ENCODE measurements around the gene CREBBP. TPM values are rescaled to one million over a fixed set of nuclear protein-coding genes. Genes with fewer than 3 reads are reported as not detected.

CREBBP gene
- polyA plus RNA-seq, 2 of the 4 experiments (the other 2 are of a cell fraction) = 8.0 to 13.4 TPM

GRCh38 chr16:3737181-3737580 lies 143.3 kb downstream of the CREBBP start:
- POLR2A ChIA-PET = no interaction called here
- FAIRE-seq (no peak), DNase-seq (ENCODE audit: low read depth in 1 of 2, low spot score in 1 of 2) (no peak), ATAC-seq (no peak)
- Histone ChIP-seq H3K4me1 (no peaks in the 10 kb centered on the region), H3K4me3 (no peak overlapping the region), H3K9me3 (no peaks in the 10 kb centered on the region), H3K4me2 (no peak overlapping the region), H3K27ac (no peak overlapping the region)
- 91% methylated on average over 8 of the region's 8 CpGs for WGBS (ENCODE audit: missing lambda C conversion rate)
- CTCF ChIA-PET = no interaction called here
- no peak for TF ChIP-seq ZNF302 (CRISPR knock-in tag; IDR thresholded peaks at IDR 0.05)
- TF ChIP-seq SREBF2 (IDR thresholded peaks at IDR 0.05) = no peak
- TF ChIP-seq ZSCAN20 (CRISPR knock-in tag; IDR thresholded peaks at IDR 0.05) = no peak
- no peak for TF ChIP-seq BCL3 (IDR thresholded peaks at IDR 0.05)
- no peak for TF ChIP-seq HES2 (IDR thresholded peaks at IDR 0.05)
- TF ChIP-seq ELK1 (IDR thresholded peaks at IDR 0.05; ENCODE audit: low read depth, low read length) = no peak
- no peak for TF ChIP-seq CTCF (IDR thresholded peaks at IDR 0.05)
- TF ChIP-seq HOXB5 (CRISPR knock-in tag; IDR thresholded peaks at IDR 0.05) = no peak
- TF ChIP-seq NFE2L2 (conservative IDR thresholded peaks at IDR 0.05; ENCODE audit: low read length) = no peak
- no peak for TF ChIP-seq GATA3 (IDR thresholded peaks at IDR 0.05; ENCODE audit: borderline replicate concordance)
- TF ChIP-seq CBX2 (IDR thresholded peaks at IDR 0.05; ENCODE audit: borderline replicate concordance, low read depth) = no peak
- TF ChIP-seq KDM1A (IDR thresholded peaks at IDR 0.05; ENCODE audit: low read depth) = no peak

GRCh38 chr16:3736116-3736515 lies 144.4 kb downstream of the CREBBP start:
- H3K4me1 ChIP-seq = no peaks in the 10 kb centered on the region
- no peak overlapping the region for H3K4me2 ChIP-seq
- ATAC-seq (no peak), DNase-seq (ENCODE audit: low read depth in 1 of 2, low spot score in 1 of 2) (no peak), FAIRE-seq (no peak)
- H3K4me3 ChIP-seq = no peak overlapping the region
- ChIA-PET POLR2A (no interaction called here), CTCF (no interaction called here)
- H3K27ac ChIP-seq = no peak overlapping the region
- TF ChIP-seq NPAS2 (CRISPR knock-in tag; IDR thresholded peaks at IDR 0.05; ENCODE audit: borderline replicate concordance) = no peak
- TF ChIP-seq MAFK (IDR thresholded peaks at IDR 0.05; ENCODE audit: partially characterized antibody) = no peak
- no peak for TF ChIP-seq ZSCAN20 (CRISPR knock-in tag; IDR thresholded peaks at IDR 0.05)
- TF ChIP-seq CHD4 (IDR thresholded peaks at IDR 0.05; ENCODE audit: borderline replicate concordance) = no peak
- WGBS (ENCODE audit: missing lambda C conversion rate) = 55% methylated on average over 1 of the region's 6 CpGs
- no peaks in the 10 kb centered on the region for H3K9me3 ChIP-seq

GRCh38 chr16:3735541-3735940 lies 145.0 kb downstream of the CREBBP start:
- no peaks in the 10 kb centered on the region for H3K9me3 ChIP-seq
- POLR2A ChIA-PET = no interaction called here
- H3K4me3 ChIP-seq = no peak overlapping the region
- H3K4me1 ChIP-seq = no peaks in the 10 kb centered on the region
- ATAC-seq (no peak), FAIRE-seq (no peak), DNase-seq (ENCODE audit: low read depth in 1 of 2, low spot score in 1 of 2) (no peak)
- H3K4me2 ChIP-seq = no peak overlapping the region
- CTCF ChIA-PET = interaction anchor here (1.1 kb wide), 1 partner anchor 12 kb away, joined by 3 read pairs; no protein-coding TSS in a partner anchor
- H3K27ac ChIP-seq = no peak overlapping the region
- no peak for TF ChIP-seq HOXB5 (CRISPR knock-in tag; IDR thresholded peaks at IDR 0.05)
- no peak for TF ChIP-seq MAX (IDR thresholded peaks at IDR 0.05)
- TF ChIP-seq JUN (IDR thresholded peaks at IDR 0.05) = no peak
- no peak for TF ChIP-seq EHMT2 (IDR thresholded peaks at IDR 0.05; ENCODE audit: low read depth)
- TF ChIP-seq SMC3 (IDR thresholded peaks at IDR 0.05) = no peak
- no peak for TF ChIP-seq CTCF (IDR thresholded peaks at IDR 0.05)
- TF ChIP-seq HOXA7 (CRISPR knock-in tag; IDR thresholded peaks at IDR 0.05) = no peak
- TF ChIP-seq NFE2L2 (conservative IDR thresholded peaks at IDR 0.05; ENCODE audit: low read length) = no peak
- no peak for TF ChIP-seq ELK1 (IDR thresholded peaks at IDR 0.05; ENCODE audit: low read depth, low read length)
- no peak for TF ChIP-seq JUNB (IDR thresholded peaks at IDR 0.05)
- no peak for TF ChIP-seq TFCP2L1 (CRISPR knock-in tag; IDR thresholded peaks at IDR 0.05)
- no peak for TF ChIP-seq CHD4 (IDR thresholded peaks at IDR 0.05; ENCODE audit: borderline replicate concordance)
- TF ChIP-seq HEYL (CRISPR knock-in tag; IDR thresholded peaks at IDR 0.05) = no peak
- TF ChIP-seq CHD2 (IDR thresholded peaks at IDR 0.05; ENCODE audit: low read length, partially characterized antibody) = no peak
- TF ChIP-seq ZFP36 (IDR thresholded peaks at IDR 0.05; ENCODE audit: borderline replicate concordance, partially characterized antibody) = no peak
- TF ChIP-seq EHF (CRISPR knock-in tag; IDR thresholded peaks at IDR 0.05) = no peak
- no peak for TF ChIP-seq ZSCAN20 (CRISPR knock-in tag; IDR thresholded peaks at IDR 0.05)
- 94% methylated on average over 13 of the region's 13 CpGs for WGBS (ENCODE audit: missing lambda C conversion rate)

All from A549 (cell line).